Esophagus squamous epithelium (tissue), 5 donors: ENCODE data around the gene LRRN2. TPM values are rescaled to one million over a fixed set of nuclear protein-coding genes. Genes with fewer than 3 reads are reported as not detected.

Experiments
- DNase-seq: peaks from one replicate; lab custom pipeline; 2025; lab: John Stamatoyannopoulos, UW
- H3K27ac ChIP-seq, 4 donors: fragments of 200-600 bp; sonication (generic); one replicate each; pipeline ENCODE4 v1.5.1; 2016 to 2019; ENCODE audit warnings: mild to moderate bottlenecking in 1 of 4
- H3K27me3 ChIP-seq, 4 donors: fragments of 200-600 bp; sonication (generic); 1 replicate in 3 of 4; 2 replicates in 1 of 4; pipeline versions ENCODE4 v1.5.1 to v1.6.0; 2017 to 2021; ENCODE audit warnings: antibody characterized with exemption in 1 of 4
- H3K36me3 ChIP-seq, 3 donors: fragments of 200-600 bp; sonication (generic); one replicate each; pipeline ENCODE4 v1.5.1; 2016 to 2019
- H3K4me1 ChIP-seq, 3 donors: fragments of 200-600 bp; sonication (generic); one replicate each; pipeline ENCODE4 v1.5.1; 2017 to 2019
- H3K4me3 ChIP-seq, 4 donors: fragments of 200-600 bp; sonication (generic); 1 replicate in 3 of 4; 2 replicates in 1 of 4; pipeline ENCODE4 v1.5.1; 2016 to 2019; ENCODE audit warnings: mild to moderate bottlenecking in 2 of 4, moderate library complexity in 1 of 4
- H3K9me3 ChIP-seq, 3 donors: fragments of 200-600 bp; sonication (generic); one replicate each; pipeline ENCODE4 v1.5.1; 2016 to 2019
- POLR2A ChIP-seq, 4 donors: fragments of 450-650 bp; IDR thresholded peaks; one replicate each; pipeline ENCODE4 v1.6.1; 2017; ENCODE audit warnings: antibody characterized with exemption in 4 of 4, mild to moderate bottlenecking in 4 of 4, moderate library complexity in 3 of 4
- WGBS, 2 donors: methylation state at CpG; one replicate each; pipeline ENCODE4 v1.1.5; 2018; 5-methylcytosine and 5-hydroxymethylcytosine counted together
- intact Hi-C: fragments of 100-400 bp; cut with DNase I; formaldehyde crosslinking; loops from one replicate; pipeline ENCODE4 v1.15.0; 2022
- total RNA-seq, 4 donors: library from RNA; depleted of rRNA; stranded (reverse); fragments of >200 nt; gene quantifications; one replicate each; pipeline ENCODE4 v1.1.0, GENCODE V29; 2016
- TF ChIP-seq, protein P1 (sequence below), 6 experiments: fragments of 450-650 bp in 4 of 6; fragments of 200-600 bp in 2 of 6; sonication (generic) in 2 of 6; IDR thresholded peaks; one replicate each; pipeline ENCODE4 v1.5.1; 2016 to 2019; ENCODE audit warnings: antibody characterized with exemption in 6 of 6, mild to moderate bottlenecking in 4 of 6, moderate library complexity in 4 of 6
- donor health status: DM: yes; HTN: yes; CAD: no.

Gene LRRN2
- total RNA-seq, 4 donors from 2014 or later: 0.18 to 1.8 (median 1.5) TPM

DNA sequence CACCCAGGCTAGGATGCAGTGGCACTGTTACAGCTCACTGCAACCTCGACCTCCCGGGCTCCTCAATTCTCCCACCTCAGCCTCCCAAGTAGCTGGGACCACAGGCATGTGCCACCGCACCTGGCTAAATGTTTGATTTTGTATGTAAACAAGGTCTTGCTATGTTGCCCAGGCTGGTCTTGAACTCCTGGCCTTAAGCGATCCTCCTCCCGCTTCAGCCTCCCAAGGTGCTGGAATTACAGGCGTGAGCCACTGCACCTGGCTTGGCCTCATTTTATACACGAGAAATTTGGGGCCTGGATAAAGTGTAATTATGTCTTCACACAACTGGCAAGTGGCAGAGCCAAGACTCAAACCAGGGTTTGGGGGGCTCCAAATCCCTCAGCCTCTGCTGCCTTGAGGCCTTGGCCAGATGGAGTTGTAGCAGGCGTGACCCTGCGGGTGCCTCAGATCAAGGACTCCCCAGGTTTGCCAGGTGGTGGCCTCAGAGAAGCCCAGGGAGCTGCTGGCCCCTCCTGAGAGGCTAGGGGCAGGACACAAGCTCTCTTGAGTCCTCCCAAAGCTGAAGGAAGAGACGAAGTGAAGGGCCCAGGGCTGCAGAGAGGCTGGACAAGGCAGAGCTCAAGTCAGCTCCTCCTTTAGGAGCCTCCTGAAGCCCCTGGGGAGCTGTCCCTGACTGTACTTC is 107.6 kb downstream of the LRRN2 start:
- DNase-seq: no peak
- H3K4me3 ChIP-seq: no peak overlapping the region
- H3K4me1 ChIP-seq: peaks cover 0 to 46% (median 6%) of the 10 kb centered on the region in 3 donors
- H3K36me3 ChIP-seq: no peaks in the 10 kb centered on the region
- H3K27me3 ChIP-seq: no peaks in the 10 kb centered on the region
- TF ChIP-seq, protein P1, sequence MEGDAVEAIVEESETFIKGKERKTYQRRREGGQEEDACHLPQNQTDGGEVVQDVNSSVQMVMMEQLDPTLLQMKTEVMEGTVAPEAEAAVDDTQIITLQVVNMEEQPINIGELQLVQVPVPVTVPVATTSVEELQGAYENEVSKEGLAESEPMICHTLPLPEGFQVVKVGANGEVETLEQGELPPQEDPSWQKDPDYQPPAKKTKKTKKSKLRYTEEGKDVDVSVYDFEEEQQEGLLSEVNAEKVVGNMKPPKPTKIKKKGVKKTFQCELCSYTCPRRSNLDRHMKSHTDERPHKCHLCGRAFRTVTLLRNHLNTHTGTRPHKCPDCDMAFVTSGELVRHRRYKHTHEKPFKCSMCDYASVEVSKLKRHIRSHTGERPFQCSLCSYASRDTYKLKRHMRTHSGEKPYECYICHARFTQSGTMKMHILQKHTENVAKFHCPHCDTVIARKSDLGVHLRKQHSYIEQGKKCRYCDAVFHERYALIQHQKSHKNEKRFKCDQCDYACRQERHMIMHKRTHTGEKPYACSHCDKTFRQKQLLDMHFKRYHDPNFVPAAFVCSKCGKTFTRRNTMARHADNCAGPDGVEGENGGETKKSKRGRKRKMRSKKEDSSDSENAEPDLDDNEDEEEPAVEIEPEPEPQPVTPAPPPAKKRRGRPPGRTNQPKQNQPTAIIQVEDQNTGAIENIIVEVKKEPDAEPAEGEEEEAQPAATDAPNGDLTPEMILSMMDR (IDR thresholded peaks at IDR 0.05): no peak
- no peak for TF ChIP-seq POLR2A (IDR thresholded peaks at IDR 0.05)
- intact Hi-C loops: loop anchor here (10.0 kb wide), 1 partner anchor 197 kb away; no protein-coding TSS in a partner anchor
- H3K9me3 ChIP-seq: no peaks in the 10 kb centered on the region
- 85 to 92% methylated on average over 5 to 7 of the region's 10 CpGs for WGBS, 2 donors
- peak overlapping the region in 1 of 4 donors; percentile 56 for H3K27ac ChIP-seq

- Histone ChIP-seq H3K27ac (no peak overlapping the region), H3K27me3 (no peaks in the 10 kb centered on the region), H3K4me3 (no peak overlapping the region), H3K4me1 (peaks cover 0 to 58% (median 11%) of the 10 kb centered on the region in 3 donors), H3K9me3 (no peaks in the 10 kb centered on the region), H3K36me3 (no peaks in the 10 kb centered on the region)
- no peak for TF ChIP-seq POLR2A (IDR thresholded peaks at IDR 0.05)
- TF ChIP-seq, protein P1 (IDR thresholded peaks at IDR 0.05): no peak
- WGBS, 2 donors: 80 to 87% methylated on average over 8 of the region's 8 CpGs
- intact Hi-C loops: loop anchor here (10.0 kb wide), 1 partner anchor 198 kb away; no protein-coding TSS in a partner anchor
- DNase-seq: no peak
Measured at GRCh38 chr1:204576422-204576821, 109.1 kb downstream of the LRRN2 start.

GRCh38 chr1:204575221-204576190 is 110.0 kb downstream of the LRRN2 start:
- DNase-seq: no peak
- 82 to 86% methylated on average over 11 of the region's 13 CpGs for WGBS, 2 donors
- Histone ChIP-seq H3K27me3 (no peaks in the 10 kb centered on the region), H3K36me3 (peaks cover 0 to 1% (median 0%) of the 10 kb centered on the region in 3 donors), H3K27ac (no peak overlapping the region), H3K4me1 (peaks cover 0 to 58% (median 11%) of the 10 kb centered on the region in 3 donors), H3K4me3 (no peak overlapping the region), H3K9me3 (no peaks in the 10 kb centered on the region)
- TF ChIP-seq POLR2A (IDR thresholded peaks at IDR 0.05): no peak
- TF ChIP-seq, protein P1 (IDR thresholded peaks at IDR 0.05): no peak
- intact Hi-C loops: loop anchor here (10.0 kb wide), 1 partner anchor 199 kb away; no protein-coding TSS in a partner anchor

DNA sequence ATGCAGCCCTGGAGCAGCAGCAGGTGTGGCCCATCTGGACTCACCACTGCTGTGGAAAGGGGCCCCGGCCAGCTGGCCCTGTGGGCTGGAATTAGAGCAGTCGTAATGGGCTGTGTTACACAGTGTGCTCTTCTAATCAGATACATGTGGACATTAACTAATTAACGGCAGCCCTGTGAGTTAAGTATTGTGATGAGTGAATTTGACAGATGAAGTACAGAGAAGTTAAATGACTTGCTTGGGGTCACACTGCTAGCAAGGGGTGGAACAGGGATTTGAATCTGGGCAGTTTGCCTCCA is 110.7 kb downstream of the LRRN2 start:
- WGBS, 2 donors: 49 to 84% methylated on average over 2 to 3 of the region's 3 CpGs
- H3K36me3 ChIP-seq: peaks cover 0 to 5% (median 0%) of the 10 kb centered on the region in 3 donors
- no peak overlapping the region for H3K27ac ChIP-seq
- no peak overlapping the region for H3K4me3 ChIP-seq
- no peak for DNase-seq
- H3K9me3 ChIP-seq: no peaks in the 10 kb centered on the region
- H3K27me3 ChIP-seq: no peaks in the 10 kb centered on the region
- no peak for TF ChIP-seq POLR2A (IDR thresholded peaks at IDR 0.05)
- TF ChIP-seq, protein P1 (IDR thresholded peaks at IDR 0.05): no peak
- intact Hi-C loops: loop anchor here (10.0 kb wide), 1 partner anchor 200 kb away; no protein-coding TSS in a partner anchor
- H3K4me1 ChIP-seq: peaks cover 0 to 54% (median 11%) of the 10 kb centered on the region in 3 donors
